PC-3 (cell line): ENCODE measurements around the gene MB.

Experiments
- CTCF ChIP-seq: fragments of 300-600 bp; sonication (generic); conservative IDR thresholded peaks from 2 replicates; pipeline ENCODE4 v1.5.1; 2017; ENCODE audit warnings: antibody characterized with exemption, low read depth, mild to moderate bottlenecking, low read length
- EZH2 ChIP-seq: fragments of 300-600 bp; sonication (generic); IDR thresholded peaks from one replicate; pipeline ENCODE4 v1.6.1; 2017; ENCODE audit warnings: antibody characterized with exemption, mild to moderate bottlenecking, low read length; ENCODE audit not compliant: unreplicated experiment
- EZH2phosphoT487 ChIP-seq: fragments of 300-600 bp; sonication (generic); IDR thresholded peaks from 2 replicates; pipeline ENCODE4 v1.6.1; 2018; ENCODE audit warnings: mild to moderate bottlenecking, antibody characterized with exemption, low read length, borderline replicate concordance

GRCh38 chr22:35634943-35635540, 17.9 kb upstream of the MB start:
- TF ChIP-seq CTCF, result no peak
- TF ChIP-seq EZH2, result no peak
- TF ChIP-seq EZH2phosphoT487, result no peak
